Measurements from ENCODE around the gene VMAC.

VMAC gene

GRCh38 chr19:5940260-5941208 lies 35.9 kb downstream of the VMAC start:
- TF ChIP-seq, protein P1, sequence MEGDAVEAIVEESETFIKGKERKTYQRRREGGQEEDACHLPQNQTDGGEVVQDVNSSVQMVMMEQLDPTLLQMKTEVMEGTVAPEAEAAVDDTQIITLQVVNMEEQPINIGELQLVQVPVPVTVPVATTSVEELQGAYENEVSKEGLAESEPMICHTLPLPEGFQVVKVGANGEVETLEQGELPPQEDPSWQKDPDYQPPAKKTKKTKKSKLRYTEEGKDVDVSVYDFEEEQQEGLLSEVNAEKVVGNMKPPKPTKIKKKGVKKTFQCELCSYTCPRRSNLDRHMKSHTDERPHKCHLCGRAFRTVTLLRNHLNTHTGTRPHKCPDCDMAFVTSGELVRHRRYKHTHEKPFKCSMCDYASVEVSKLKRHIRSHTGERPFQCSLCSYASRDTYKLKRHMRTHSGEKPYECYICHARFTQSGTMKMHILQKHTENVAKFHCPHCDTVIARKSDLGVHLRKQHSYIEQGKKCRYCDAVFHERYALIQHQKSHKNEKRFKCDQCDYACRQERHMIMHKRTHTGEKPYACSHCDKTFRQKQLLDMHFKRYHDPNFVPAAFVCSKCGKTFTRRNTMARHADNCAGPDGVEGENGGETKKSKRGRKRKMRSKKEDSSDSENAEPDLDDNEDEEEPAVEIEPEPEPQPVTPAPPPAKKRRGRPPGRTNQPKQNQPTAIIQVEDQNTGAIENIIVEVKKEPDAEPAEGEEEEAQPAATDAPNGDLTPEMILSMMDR (IDR thresholded peaks at IDR 0.05; ENCODE audit: low read depth, low read length): no peak
- H3K4me3 ChIP-seq (ENCODE audit: low read depth, low read length): no peak overlapping the region

DNA sequence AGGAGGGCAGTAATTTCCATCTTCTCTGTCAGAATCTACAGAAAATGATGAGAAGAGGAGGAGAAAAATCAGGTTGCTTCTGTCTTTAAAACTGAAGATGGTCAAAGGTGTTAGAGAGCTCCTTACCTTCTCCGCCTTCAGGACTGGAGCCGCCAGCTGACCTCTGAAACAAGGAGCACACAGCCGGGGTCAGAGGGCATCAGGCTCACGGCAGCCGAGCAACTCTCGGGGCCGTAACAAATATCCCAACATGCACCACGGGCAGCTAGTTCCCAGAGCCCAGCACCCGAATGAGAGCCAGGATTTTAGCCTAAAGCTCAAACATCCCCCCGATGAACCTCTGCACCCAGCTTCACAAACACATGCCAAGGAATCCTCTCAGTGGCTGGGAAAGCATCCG lies 37.0 kb downstream of the VMAC start:
- TF ChIP-seq, protein P1 (IDR thresholded peaks at IDR 0.05; ENCODE audit: low read depth, low read length): no peak
- no peak overlapping the region for H3K4me3 ChIP-seq (ENCODE audit: low read depth, low read length)

DNA sequence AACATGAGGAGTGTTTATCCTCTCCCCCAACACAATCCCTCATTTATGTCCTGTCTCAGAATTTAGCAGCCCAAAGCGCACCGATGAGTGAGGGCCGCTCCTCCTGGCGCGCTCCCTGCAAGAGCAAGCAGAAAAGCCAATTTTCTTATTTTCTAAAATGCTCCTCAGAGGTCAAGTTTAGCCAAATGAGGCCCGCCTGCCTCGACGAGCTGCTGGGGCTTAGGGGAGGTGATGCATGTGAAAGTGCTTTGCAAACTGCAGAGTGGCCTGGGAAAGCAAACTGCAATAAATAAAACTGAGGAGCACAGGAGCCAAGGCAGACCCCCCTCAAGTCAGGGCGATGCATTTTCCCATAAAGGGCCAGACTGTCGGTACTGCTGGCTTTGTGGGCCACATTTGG lies 38.4 kb downstream of the VMAC start:
- no peak overlapping the region for H3K4me3 ChIP-seq (ENCODE audit: low read depth, low read length)
- TF ChIP-seq, protein P1 (IDR thresholded peaks at IDR 0.05; ENCODE audit: low read depth, low read length): no peak

- TF ChIP-seq, protein P1 (IDR thresholded peaks at IDR 0.05; ENCODE audit: low read depth, low read length): no peak
- H3K4me3 ChIP-seq (ENCODE audit: low read depth, low read length): no peak overlapping the region
Observed at GRCh38 chr19:5943623-5944022, 39.0 kb downstream of the VMAC start.

GRCh38 chr19:5947435-5947834 lies 42.8 kb downstream of the VMAC start:
- TF ChIP-seq, protein P1 (IDR thresholded peaks at IDR 0.05; ENCODE audit: low read depth, low read length): no peak
- no peak overlapping the region for H3K4me3 ChIP-seq (ENCODE audit: low read depth, low read length)

DNA sequence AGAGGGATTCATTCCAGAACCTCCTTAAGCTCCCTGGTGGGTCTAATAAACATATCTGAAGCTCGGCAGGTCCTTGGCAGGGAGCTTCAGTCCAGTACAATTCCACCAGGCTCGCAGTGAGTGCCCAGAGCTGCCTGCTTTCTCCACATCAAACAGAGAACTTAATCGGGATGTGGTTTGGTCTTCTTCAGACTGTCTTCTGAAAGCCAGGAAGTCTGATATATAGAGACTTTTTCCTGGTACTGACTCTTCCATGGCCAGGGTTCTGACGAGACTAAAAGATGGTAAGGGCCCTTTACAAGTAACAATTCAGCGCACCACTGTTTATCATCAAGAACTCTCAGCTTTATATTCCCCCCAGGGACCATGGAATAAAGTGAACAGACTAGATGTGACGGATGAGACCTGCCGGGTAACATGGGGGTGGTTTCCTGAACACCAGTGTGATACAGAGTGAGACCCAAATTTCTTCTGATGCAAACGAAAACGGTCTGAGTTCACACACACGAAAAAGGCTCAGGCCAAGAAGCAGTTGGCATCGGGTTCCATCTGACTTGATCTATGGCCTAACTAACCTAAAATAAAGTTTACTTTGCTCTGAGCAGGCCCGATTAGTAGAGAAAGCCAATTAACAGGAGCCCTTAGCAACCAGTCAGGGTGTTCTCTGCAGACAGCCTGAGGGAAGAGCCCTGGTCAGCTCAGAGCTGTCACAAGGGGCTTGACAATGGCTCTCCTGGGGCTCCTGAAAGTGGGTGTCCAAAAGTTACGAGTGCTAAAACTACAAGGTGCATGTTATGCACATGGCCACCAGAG lies 44.3 kb downstream of the VMAC start:
- TF ChIP-seq, protein P1 (IDR thresholded peaks at IDR 0.05; ENCODE audit: low read depth, low read length): no peak
- H3K4me3 ChIP-seq (ENCODE audit: low read depth, low read length): no peak overlapping the region

Data from WI38 (cell line).